ENCODE data around the gene GAS2.

Gene GAS2

DNA sequence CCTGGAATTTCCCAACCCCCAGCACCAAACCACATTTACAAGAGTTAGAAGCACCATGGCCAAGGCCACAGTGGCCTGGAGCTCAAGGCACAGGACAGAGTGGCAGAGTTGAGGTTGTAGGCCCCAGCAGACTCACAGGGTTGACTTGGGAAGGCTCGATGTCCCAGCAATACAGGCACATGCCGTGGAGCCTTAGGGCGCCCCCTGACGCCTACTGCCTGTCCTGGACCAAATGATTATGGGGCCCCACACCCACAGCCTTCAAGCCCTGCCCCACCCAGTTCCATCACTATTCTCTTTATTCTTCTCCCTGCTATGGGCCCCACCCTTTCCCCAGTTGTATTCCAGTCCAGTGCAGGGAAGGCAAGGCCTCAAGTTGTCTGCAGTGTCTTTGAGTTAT, 193.8 kb downstream of the GAS2 start, which contains the start of gene CCDC179:
CCDC179 (minus strand) TSS at position 234 of the 400 bp plus-strand sequence; CDS start at position 181, 53 bp downstream.
- no peak for DNase-seq (ENCODE audit: low read depth in 2 of 3, low spot score in 1 of 3)

Data from stimulated activated CD4-positive, alpha-beta T cell treated with anti-CD3 and anti-CD28 coated beads, Interleukin-12 subunit alpha, Interleukin-12 subunit beta, amount 100 ng/mL, for 48 hours (primary cell).